Endothelial cell of umbilical vein (primary cell): Measurements from ENCODE around the gene RASSF3.
A peak's percentile ranks its signal among the peaks of the same experiment; 100 is the strongest.

Experiments used
- EZH2 ChIP-seq: IDR thresholded peaks from 2 replicates; pipeline ENCODE4 v1.6.1; 2012; ENCODE audit warnings: borderline replicate concordance, low read depth, mild to moderate bottlenecking, moderate library complexity, low read length, inconsistent platforms; ENCODE audit not compliant: severe bottlenecking
- FOS ChIP-seq: IDR thresholded peaks from 2 replicates; pipeline ENCODE4 v1.6.1; 2011; ENCODE audit warnings: mild to moderate bottlenecking, low read length, moderate library complexity, borderline replicate concordance; ENCODE audit not compliant: insufficient read depth
- GATA2 ChIP-seq: IDR thresholded peaks from 2 replicates; pipeline ENCODE4 v1.7.0; 2011; ENCODE audit warnings: low read depth, mild to moderate bottlenecking, moderate library complexity, mixed read lengths, low read length; ENCODE audit not compliant: insufficient read length, insufficient read depth
- JUN ChIP-seq: IDR thresholded peaks from 2 replicates; pipeline ENCODE4 v1.6.1; 2011; ENCODE audit warnings: borderline replicate concordance, low read depth; ENCODE audit not compliant: insufficient read length, insufficient read depth
- MAX ChIP-seq: IDR thresholded peaks from 2 replicates; pipeline ENCODE4 v1.6.1; 2011; ENCODE audit not compliant: insufficient read depth, insufficient read length
- MYC ChIP-seq: IDR thresholded peaks from one replicate; pipeline ENCODE4 v1.6.1; 2011; ENCODE audit warnings: mild to moderate bottlenecking, low read depth, low read length
- POLR2A ChIP-seq: IDR thresholded peaks from 2 replicates; pipeline ENCODE4 v1.6.1; 2012; ENCODE audit warnings: low read depth, mild to moderate bottlenecking, control low read depth, low read length
- POLR2AphosphoS5 ChIP-seq: IDR thresholded peaks from 2 replicates; pipeline ENCODE4 v1.6.1; 2012; ENCODE audit warnings: low read depth, mild to moderate bottlenecking, control low read depth, low read length, moderate library complexity; ENCODE audit not compliant: insufficient read depth
- TF ChIP-seq, protein P1 (sequence below), 2 donors: IDR thresholded peaks; 1 replicate in 1 of 2; 2 replicates in 1 of 2; pipeline ENCODE4 v1.5.1; 2011; ENCODE audit warnings: low read length in 2 of 2, mild to moderate bottlenecking in 2 of 2, moderate library complexity in 2 of 2, control low read depth in 1 of 2, inconsistent platforms in 1 of 2, low read depth in 1 of 2; ENCODE audit not compliant: insufficient read depth in 1 of 2; ENCODE audit errors: extremely low read depth in 1 of 2

DNA sequence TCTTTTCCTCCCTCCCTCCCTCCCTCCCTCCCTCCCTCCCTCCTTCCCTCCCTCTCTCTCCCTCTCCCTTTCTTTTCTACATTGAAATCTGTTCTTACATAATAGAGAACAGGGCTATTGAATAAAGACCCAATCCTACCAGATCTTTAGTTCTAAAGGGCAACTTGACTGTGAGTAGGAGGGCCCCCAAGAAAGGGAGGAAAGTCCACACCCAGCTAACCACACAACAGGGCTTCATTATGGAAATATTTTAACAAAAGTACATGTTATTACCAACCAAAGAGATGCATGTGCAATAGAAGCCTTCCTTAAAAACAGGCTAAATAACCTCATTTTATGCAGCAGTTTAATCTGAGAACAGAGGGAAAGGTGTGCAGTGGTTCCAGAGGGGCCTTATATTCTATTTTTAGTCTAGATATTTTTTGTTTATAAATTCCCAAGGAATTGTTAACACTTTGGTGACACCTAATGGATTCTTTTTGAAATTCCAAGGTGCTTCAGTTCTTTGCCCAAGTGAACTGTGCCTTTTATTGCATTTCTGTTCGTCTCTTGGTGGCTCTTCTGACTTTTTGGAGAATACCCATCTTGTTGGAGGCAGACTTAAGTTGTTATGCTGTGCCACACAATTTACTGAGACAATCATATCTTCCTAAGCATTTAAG, 85.9 kb downstream of the RASSF3 start:
- TF ChIP-seq, protein P1, sequence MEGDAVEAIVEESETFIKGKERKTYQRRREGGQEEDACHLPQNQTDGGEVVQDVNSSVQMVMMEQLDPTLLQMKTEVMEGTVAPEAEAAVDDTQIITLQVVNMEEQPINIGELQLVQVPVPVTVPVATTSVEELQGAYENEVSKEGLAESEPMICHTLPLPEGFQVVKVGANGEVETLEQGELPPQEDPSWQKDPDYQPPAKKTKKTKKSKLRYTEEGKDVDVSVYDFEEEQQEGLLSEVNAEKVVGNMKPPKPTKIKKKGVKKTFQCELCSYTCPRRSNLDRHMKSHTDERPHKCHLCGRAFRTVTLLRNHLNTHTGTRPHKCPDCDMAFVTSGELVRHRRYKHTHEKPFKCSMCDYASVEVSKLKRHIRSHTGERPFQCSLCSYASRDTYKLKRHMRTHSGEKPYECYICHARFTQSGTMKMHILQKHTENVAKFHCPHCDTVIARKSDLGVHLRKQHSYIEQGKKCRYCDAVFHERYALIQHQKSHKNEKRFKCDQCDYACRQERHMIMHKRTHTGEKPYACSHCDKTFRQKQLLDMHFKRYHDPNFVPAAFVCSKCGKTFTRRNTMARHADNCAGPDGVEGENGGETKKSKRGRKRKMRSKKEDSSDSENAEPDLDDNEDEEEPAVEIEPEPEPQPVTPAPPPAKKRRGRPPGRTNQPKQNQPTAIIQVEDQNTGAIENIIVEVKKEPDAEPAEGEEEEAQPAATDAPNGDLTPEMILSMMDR (IDR thresholded peaks at IDR 0.05; ENCODE audit: extremely low read depth in 1 of 2, insufficient read depth in 1 of 2, low read depth in 1 of 2, low read length in 2 of 2): peak; percentile 6 to 16
- TF ChIP-seq POLR2A (no peak), POLR2AphosphoS5 (no peak), MAX (no peak), EZH2 (no peak), JUN (no peak), GATA2 (no peak), FOS (no peak), MYC (no peak)
